Measurements from ENCODE around the gene CAV2.

The CAV2 gene

GRCh38 chr7:116540743-116541142 is 41.2 kb downstream of the CAV2 start:
- no peak for DNase-seq
- in situ Hi-C loops (cut with MboI; ENCODE audit: low pct_unique_long_range_greater_than_20kb, low sequenced_read_pairs) = no loop called here

- no peak for DNase-seq
- in situ Hi-C loops (cut with MboI; ENCODE audit: low pct_unique_long_range_greater_than_20kb, low sequenced_read_pairs) = no loop called here
Observed at GRCh38 chr7:116541951-116542350, 42.4 kb downstream of the CAV2 start.

- in situ Hi-C loops (cut with MboI; ENCODE audit: low pct_unique_long_range_greater_than_20kb, low sequenced_read_pairs) = no loop called here
- no peak for DNase-seq
Observed at GRCh38 chr7:116542618-116543017, 43.1 kb downstream of the CAV2 start.

- DNase-seq = no peak
- in situ Hi-C loops (cut with MboI; ENCODE audit: low pct_unique_long_range_greater_than_20kb, low sequenced_read_pairs) = no loop called here
Observed at GRCh38 chr7:116543664-116544063, 44.1 kb downstream of the CAV2 start.

- no peak for DNase-seq
- in situ Hi-C loops (cut with MboI; ENCODE audit: low pct_unique_long_range_greater_than_20kb, low sequenced_read_pairs) = no loop called here
Observed at GRCh38 chr7:116544487-116544886, 44.9 kb downstream of the CAV2 start.

- in situ Hi-C loops (cut with MboI; ENCODE audit: low pct_unique_long_range_greater_than_20kb, low sequenced_read_pairs) = no loop called here
- DNase-seq = no peak
Observed at GRCh38 chr7:116545411-116545993, 46.0 kb downstream of the CAV2 start.

- DNase-seq = no peak
Observed at GRCh38 chr7:116546054-116546453, 46.5 kb downstream of the CAV2 start.

GRCh38 chr7:116546916-116547315 is 47.4 kb downstream of the CAV2 start:
- no peak for DNase-seq
- in situ Hi-C loops (cut with MboI; ENCODE audit: low pct_unique_long_range_greater_than_20kb, low sequenced_read_pairs) = no loop called here

More at GRCh38 chr7:116546054-116546453, 46.5 kb downstream of the CAV2 start:
- in situ Hi-C loops (cut with MboI; ENCODE audit: low pct_unique_long_range_greater_than_20kb, low sequenced_read_pairs) = no loop called here

GRCh38 chr7:116547347-116547746 is 47.8 kb downstream of the CAV2 start:
- no peak for DNase-seq
- in situ Hi-C loops (cut with MboI; ENCODE audit: low pct_unique_long_range_greater_than_20kb, low sequenced_read_pairs) = no loop called here

GRCh38 chr7:116548506-116548905 is 49.0 kb downstream of the CAV2 start:
- DNase-seq = no peak
- in situ Hi-C loops (cut with MboI; ENCODE audit: low pct_unique_long_range_greater_than_20kb, low sequenced_read_pairs) = no loop called here

- DNase-seq = no peak
- in situ Hi-C loops (cut with MboI; ENCODE audit: low pct_unique_long_range_greater_than_20kb, low sequenced_read_pairs) = no loop called here
Observed at GRCh38 chr7:116549370-116549769, 49.8 kb downstream of the CAV2 start.

- no peak for DNase-seq
- in situ Hi-C loops (cut with MboI; ENCODE audit: low pct_unique_long_range_greater_than_20kb, low sequenced_read_pairs) = loop anchor here (25.0 kb wide), 1 partner anchor 289 kb away; no protein-coding TSS in a partner anchor
Observed at GRCh38 chr7:116551692-116552091, 52.2 kb downstream of the CAV2 start.

GRCh38 chr7:116552602-116553001 is 53.1 kb downstream of the CAV2 start:
- DNase-seq = no peak
- in situ Hi-C loops (cut with MboI; ENCODE audit: low pct_unique_long_range_greater_than_20kb, low sequenced_read_pairs) = loop anchor here (25.0 kb wide), 1 partner anchor 290 kb away; no protein-coding TSS in a partner anchor

- no peak for DNase-seq
- in situ Hi-C loops (cut with MboI; ENCODE audit: low pct_unique_long_range_greater_than_20kb, low sequenced_read_pairs) = loop anchor here (25.0 kb wide), 1 partner anchor 291 kb away; no protein-coding TSS in a partner anchor
Observed at GRCh38 chr7:116553168-116553964, 53.8 kb downstream of the CAV2 start.

- no peak for DNase-seq
- in situ Hi-C loops (cut with MboI; ENCODE audit: low pct_unique_long_range_greater_than_20kb, low sequenced_read_pairs) = loop anchor here (25.0 kb wide), 1 partner anchor 292 kb away; no protein-coding TSS in a partner anchor
Observed at GRCh38 chr7:116554436-116554835, 54.9 kb downstream of the CAV2 start.

GRCh38 chr7:116554911-116555310 is 55.4 kb downstream of the CAV2 start:
- in situ Hi-C loops (cut with MboI; ENCODE audit: low pct_unique_long_range_greater_than_20kb, low sequenced_read_pairs) = loop anchor here (25.0 kb wide), 1 partner anchor 293 kb away; no protein-coding TSS in a partner anchor
- no peak for DNase-seq

GRCh38 chr7:116557066-116557585 is 57.6 kb downstream of the CAV2 start:
- no peak for DNase-seq
- in situ Hi-C loops (cut with MboI; ENCODE audit: low pct_unique_long_range_greater_than_20kb, low sequenced_read_pairs) = loop anchor here (25.0 kb wide), 1 partner anchor 295 kb away; no protein-coding TSS in a partner anchor

GRCh38 chr7:116557901-116558300 is 58.4 kb downstream of the CAV2 start:
- in situ Hi-C loops (cut with MboI; ENCODE audit: low pct_unique_long_range_greater_than_20kb, low sequenced_read_pairs) = loop anchor here (25.0 kb wide), 1 partner anchor 296 kb away; no protein-coding TSS in a partner anchor
- no peak for DNase-seq

Measured in KBM-7 (cell line).